Measurements from ENCODE around the gene UBAP1.
"Not testable (repeated sequence)": the region's sequence is repeated elsewhere in the genome, so short reads cannot be mapped to it uniquely, and the experiment has no call there.

UBAP1 gene

DNA sequence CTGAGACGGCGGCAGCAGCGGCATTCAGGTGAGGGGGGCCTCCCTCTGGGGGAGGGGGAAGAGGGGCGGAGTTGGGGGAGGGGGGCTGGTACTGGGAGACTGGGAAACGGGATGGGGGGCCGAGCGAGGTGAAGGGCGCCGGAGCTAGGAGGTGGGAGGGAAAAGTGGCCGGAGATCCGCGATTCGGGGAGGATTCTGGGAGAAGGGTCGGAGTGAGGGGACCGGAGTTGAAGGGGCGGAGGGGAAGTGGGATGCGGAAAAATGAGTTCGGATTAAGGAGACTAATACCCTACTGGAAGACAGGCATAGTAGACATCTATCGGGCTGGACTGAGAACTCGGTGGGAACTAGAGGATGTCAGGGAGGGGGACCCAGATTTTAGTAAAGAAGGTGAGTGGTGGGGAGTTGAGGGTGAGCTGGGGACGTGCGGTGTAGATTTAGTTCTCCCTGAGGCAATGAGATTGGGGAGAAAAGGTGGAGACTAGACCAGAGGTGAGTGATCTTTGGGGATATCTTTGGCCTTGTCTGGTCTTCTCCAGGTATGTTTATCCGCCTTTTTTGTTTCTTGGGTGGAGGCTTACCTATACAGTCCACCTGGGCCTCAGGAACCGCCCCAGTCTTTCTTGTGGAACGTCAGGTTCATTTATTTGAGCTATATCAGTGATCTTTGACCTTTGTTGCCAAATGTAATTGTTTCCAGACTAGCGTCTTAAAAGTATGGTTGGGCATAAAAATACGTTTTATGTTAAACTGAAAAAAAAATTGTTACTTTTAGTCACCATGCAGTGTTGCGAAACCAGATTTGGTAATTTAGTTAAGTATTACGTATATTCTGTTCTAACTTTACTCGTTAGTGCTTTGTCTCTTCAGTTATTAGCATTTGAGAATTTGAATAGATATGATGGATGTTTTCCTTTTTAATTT lies 632 bp downstream of the UBAP1 start:
- DNase-seq, result no peak

DNA sequence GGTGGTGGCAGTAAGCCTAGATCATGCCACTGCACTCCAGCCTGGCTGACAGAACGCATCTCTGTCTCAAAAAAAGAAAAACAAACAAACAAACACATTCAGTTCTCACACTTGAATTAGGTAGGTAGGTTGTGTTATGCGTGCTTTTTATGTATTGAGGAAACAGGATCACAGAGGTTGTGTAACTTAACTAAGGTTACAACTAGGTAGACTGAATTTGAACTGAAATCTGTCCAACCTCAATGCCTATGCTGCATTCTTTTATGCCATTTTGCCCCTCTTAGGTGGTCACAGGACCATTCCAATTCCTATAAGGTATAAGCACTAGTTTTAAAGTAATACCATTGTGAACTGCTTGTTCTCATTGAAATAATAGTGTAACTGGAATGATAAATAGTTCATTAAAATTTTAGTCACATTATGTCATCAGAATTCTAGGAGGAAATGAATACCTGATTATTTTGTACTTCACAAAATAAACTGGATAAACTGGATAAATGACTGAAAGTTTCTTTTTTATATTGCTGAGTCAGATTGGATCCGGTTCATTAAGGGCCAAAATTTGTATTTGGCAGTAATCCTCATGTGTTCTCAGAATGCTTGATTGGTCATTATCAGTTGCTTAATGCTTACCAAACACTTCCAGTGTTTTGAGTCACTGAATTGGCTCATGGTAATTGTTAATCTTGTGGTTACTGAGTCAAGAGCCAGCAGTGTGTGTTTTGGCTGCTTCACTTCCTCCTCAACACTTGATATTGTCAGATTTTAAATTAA lies 7.1 kb downstream of the UBAP1 start:
- DNase-seq, result peak; percentile 91

DNA sequence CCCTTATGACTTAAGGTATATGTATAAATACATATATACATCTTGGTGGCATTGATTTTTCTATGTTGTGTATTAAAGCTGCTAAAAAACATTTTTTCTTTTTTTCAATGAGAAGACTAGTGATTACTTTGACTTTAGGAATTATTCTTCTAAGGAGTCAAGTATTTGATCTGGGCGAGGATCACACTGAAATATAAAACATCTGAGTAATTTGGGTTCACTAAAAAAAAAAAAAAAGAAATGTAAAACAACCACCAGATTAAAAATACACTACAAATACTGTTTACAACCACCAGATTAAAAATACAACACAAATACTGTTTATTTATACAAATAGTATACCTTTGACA lies 9.0 kb downstream of the UBAP1 start:
- no peak for DNase-seq

DNA sequence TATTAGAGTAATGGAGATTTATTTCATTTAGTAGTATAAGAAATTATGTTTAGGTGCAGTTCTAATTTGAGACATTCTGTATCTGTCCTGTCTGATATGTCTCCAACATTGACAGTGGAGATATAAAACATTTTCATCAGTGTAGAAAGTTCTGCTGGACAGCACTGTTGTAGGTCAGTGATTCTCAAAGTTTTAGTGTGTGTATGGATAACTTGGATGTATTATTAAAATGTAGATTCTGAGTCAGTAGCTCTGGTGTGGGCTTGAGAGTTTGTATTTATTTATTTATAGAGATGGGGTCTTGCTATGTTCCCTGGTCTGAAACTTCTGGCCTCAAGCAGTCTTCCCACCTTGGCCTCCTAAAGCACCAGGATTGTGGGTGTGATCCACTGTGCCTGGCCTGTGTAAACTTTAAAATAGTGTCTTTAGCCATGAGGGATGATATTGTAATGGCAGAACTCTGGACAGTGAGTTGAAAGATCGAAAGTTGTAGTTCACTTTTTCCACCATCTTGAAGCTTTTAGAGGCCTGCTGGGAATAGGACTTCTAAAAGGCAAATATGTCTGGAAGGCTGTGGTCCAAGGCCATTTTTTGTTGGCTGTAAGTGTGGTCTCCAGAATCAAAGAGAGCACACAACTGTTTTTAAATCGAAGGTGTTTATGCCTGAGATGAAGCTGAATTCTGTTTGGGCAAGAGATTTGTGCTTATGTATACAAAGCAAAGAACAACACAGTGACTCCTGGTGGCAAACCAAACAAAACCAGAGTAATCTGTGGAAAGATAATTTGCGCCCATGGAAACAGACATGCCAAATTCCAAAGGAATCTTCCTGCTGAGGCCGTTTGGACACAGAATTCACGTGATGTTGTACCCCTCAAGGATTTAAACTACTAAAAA lies 12.4 kb downstream of the UBAP1 start:
- DNase-seq, result peak; percentile 30

DNA sequence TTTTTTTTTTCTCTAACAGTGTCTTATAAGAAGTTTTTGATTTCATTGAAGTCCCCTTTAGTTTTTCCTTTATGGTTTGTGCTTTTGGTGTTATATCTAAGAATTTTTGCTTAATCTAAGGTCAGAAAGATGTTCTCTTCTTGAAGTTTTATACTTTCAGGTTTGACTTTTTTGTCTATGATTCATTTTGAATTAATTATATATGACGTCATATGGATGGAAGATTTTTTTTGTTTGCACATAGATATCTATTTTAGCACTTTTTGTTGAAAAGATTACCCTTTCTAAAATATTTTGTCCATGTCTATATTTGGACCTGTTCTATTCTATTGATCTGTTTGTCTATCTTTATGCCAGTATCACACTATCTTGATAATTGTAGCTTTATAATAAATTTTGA lies 16.3 kb downstream of the UBAP1 start:
- no peak for DNase-seq

DNA sequence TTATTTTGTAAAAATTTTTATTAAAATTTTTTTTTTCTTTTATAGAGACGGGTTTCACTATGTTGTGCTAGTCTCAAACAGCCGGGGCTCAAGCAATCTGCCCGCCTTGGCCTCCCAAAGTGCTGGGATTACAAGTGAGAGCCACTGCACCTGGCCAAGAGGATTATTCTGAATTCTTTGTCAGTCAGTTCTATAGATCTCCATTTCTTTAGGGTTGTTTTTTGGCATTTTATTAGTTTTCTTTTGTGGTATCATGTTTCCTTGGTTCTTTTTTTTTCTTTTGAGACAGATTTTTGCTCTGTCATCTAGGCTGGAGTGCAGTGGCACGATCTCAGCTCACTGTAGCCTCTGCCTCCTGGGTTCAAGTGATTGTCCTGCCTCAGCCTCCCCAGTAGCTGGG lies 18.4 kb downstream of the UBAP1 start:
- not testable (repeated sequence) for DNase-seq

DNA sequence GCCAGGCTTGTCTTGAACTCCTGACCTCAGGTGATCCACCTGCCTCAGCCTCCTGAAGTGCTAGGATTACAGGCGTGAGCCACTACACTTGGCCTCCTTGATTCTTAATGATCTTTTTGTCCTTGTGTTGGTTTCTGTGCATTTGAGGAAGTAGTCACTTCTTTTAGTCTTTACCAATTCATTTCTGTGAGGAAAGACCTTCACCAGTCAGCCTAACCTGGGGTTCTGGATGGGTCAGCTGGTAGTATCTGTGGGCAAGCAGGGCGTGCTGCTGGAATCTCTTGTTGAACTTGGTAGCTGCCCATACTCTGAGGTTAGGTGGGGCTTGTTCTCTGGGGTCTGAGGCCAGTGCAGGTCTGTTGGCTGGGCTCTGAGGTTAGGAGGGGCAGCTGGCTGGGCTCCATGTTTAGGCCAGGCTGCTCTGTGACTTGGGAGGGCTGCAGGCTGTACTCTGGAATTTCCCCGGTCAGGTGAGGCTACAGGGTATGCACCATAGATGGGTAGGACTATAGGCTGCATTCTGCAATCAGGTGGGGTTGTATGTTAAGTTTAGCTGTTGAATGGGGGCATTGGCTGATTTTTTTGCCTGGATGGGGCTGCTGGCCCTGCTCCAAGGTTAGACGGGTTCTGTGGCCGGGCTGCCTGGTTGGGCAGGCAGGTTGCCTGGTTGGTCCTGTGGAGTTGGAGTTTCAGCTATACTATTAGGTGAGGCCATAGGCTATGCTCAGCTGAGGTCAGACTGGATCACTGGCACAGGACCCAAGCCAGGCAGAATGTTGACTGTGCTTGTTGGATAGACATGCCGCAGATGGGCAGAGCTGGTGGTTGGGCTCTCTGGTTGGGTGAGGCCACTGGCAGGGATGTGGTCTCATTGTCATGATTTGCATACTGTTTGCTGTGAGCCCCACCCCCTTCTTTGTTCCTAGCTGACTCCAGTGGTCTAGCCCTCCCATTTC lies 19.2 kb downstream of the UBAP1 start:
- DNase-seq, result peak; percentile 64

DNA sequence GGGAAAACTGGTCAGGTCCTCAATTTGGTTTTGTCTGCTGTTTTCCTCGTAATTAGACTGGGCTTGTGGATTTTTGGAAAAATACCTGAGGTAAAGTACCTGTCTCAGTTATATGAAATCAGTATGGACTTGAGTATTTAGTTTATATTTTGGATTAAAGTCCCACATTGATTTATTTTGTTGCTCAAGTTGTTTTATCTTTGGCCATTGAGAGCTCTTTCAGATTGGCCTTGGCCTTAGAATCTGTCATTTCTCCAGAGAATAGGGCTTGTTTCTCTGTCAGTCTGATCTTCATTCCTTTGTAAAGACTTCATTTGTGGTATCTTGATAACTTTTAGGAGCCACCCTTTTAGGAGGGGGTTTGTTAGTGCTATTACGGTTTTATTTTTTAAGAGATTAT lies 21.2 kb downstream of the UBAP1 start:
- DNase-seq, result no peak

DNA sequence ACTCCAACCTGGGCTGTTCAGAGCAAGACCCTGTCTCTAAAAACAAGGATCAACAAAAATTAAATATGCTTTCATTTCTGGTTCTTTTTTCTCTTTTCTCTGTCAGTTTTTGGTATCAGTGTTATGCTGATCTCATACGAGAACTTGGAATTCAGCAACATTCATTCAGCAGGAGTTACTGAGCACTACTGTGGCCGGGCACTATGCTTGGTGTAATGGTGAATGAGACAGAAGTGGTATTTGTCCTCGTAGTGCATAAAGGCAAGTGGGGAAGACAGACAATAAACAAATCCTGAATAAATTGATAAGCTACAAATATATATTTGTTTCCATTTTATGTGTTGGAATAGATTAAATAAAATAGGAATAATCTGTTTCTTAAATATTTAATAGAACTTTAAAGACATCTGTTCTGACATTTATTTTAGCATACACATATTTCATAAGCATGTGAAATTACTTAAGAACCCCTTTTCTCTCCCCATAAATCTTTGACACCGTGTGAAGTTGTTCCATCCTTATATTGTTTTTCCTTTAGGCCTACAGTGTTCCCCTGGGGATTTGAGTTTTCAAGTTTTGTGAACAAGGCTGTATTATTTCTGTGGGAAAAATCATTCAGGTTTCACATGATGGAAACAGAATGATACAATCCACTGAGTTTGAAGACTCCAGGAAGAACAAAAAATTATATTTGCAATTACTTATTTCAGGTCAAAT lies 24.6 kb downstream of the UBAP1 start:
- DNase-seq, result no peak

DNA sequence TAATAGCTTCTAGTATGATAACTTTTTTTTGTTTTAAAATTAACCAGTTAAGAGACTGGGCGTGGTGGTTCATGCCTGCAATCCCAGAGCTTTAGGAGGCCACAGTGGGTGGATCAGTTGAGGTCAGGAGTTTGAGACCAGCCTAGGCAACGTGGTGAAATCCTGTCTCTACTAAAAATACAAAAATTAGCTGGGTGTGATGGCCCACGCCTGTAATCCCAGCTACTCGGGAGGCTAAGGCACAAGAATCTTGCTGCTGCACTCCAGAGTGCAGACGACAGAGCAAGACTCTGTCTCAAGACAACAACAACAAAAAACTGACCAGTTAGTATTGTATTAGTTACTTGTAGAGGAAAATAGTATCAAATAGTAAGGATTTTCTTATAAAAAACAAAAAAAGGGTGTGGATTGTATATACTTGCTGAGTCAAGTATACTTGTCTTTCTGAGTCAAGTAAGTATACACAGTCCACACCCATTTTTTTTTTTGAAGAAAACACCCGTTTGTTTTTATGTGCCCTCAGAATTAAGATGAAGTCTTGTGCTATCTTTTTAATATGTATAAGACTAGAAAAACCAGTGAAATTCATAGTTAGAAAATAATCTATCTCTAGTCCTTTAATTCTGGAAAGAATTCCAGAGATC lies 25.3 kb downstream of the UBAP1 start:
- peak; percentile 33 for DNase-seq

DNA sequence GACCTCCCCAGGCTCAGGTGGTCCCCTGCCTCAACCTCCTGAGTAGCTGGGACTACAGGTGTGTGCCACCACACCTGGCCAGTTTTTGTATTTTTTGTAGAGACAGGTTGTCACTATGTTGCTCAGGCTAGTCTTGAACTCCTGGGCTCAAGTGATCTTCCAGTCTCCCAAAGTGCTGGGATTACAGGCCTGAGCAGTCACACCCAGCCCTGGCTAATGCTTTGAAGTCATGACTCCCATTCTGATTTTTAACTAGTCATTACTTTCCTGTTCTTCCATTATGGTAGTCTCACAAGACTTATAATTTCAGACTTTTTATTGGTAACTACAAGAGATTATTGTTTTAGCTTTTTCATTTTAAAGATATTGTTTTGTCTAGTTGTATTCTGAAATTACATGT lies 26.3 kb downstream of the UBAP1 start:
- DNase-seq, result no peak

DNA sequence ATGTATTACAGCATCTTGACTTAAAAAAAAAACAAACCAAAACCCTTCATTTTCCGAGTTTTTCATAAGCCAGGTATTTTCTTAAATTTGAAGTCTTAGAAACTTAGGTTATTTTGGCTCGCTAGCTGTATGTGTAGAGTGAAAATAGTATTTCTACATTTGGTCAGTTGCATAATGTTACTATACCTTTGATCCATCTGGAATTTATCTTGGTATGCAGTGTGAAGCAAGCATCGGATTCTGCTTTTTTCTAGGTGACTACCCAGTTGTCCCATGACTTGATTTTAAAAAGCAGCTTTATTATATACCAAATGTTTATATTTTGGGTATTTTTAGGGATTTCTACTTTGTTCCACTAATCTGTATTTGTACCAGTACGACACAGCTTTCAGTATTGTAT lies 27.7 kb downstream of the UBAP1 start:
- no peak for DNase-seq

DNA sequence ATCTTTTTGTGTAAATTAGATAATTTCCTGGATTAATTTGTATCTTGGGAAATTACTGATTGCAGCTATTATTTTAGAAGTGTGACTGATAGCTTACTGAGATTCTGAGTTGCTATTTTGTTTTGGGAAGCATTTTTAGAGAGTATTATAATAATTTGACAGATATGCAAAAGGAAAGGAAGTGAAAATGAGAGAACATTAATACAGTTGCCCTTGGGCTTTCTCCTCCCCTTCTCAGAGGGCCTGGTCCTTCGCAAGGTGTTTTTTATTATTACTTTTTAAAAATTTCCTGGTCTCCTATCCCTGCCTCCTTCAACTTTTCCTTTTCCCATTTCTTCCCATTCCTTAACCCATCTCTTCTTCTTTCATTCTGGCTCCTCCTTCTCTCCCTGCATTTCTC lies 32.6 kb downstream of the UBAP1 start:
- DNase-seq, result no peak

DNA sequence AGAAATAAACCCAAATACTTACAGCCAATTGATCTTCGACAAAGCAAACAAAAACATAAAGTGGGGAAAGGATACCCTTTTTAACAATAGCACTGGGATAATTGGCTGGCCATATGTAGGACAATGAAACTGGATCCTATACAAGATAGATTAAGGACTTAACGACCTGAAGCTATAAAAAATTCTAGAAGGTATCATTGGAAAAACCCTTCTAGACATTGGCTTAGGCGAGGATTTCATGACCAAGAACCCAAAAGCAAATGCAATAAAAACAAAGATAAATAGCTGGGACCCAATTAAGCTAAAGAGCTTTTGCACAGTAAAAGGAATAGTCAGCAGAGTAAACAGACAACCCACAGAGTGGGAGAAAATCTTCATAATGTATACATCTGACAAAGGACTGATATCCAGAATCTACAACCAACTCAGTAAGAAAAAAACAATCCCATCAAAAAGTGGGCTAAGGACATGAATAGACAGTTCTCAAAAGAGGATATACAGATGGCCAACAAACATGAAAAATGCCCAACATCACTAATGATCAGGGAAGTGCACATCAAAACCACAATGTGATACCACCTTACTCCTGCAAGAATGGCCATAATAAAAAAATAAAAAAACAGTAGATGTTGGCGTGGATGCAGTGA lies 35.6 kb downstream of the UBAP1 start:
- not testable (repeated sequence) for DNase-seq

DNA sequence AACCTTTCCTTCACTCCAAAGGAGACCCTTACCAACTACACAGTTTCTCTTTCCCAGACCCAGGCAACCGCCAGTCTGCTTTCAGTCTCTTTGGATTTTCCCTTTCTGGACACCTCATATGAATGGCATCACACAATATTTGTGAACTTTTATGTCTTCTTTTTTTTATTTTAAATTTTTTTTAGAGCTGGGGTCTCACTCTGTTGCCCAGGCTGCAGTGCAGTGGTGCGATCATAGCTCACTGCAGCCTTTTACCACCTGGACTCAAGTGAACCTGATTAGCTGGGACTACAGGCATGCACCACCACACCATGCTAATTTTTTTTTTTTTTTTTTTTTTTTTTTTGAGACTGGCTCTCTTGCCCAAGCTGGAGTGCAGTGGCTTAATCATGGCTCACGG lies 37.5 kb downstream of the UBAP1 start:
- no peak for DNase-seq

DNA sequence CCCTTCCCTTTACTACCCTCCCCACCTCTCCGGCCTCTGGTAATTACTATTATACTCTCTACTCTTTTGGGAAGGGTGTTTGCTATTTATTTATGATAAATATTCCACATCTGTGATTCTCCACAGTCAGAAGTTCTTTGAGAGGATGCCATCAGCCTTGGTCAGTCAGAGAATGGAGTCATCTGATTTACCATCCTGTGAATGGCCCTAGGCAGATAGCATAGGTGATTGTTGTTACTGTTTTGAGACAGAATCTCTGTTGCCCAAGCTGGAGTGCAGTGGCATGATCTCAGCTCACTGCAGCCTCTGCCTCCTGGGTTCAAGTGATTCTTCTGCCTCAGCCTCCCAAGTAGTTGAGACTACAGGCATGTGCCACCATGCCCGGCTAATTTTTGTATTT lies 38.2 kb downstream of the UBAP1 start:
- DNase-seq, result not testable (repeated sequence)

DNA sequence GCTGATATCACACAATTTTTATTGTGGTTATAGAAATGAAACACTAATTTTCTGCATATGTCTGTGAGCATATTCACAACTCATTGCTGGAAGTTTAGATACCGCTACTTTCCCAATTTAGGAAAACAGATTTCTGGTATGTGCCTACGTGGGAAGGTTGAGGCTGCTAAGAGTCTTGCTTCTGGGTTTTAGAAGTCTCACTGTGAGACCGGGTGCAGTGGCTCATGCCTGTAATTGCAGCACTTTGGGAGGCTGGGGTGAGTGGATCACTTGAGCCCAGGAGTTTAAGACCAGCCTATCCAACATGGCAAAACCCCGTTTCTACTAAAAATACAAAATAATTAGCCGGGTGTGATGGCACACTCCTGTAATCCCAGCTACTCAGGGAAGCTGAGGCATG lies 39.6 kb downstream of the UBAP1 start:
- DNase-seq, result no peak

DNA sequence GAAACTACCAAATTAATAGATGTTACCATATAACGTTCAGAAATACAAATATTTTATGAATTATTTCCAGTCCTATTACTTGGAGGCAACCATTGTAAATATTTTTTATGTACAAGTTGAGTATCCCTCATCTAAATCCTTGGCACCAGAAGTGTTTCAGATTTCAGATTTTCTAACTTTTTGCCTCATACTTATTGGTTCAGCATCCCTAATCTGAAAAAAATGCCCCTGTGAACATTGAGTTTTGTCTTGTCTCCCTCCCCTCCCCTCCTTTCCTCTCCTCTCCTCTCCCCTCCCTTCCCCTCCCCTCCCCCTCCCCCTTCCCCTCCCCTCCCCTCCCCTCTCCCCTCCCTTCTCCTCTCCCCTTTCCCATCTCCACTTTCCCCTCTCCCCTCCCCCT lies 40.6 kb downstream of the UBAP1 start:
- DNase-seq, result no peak

DNA sequence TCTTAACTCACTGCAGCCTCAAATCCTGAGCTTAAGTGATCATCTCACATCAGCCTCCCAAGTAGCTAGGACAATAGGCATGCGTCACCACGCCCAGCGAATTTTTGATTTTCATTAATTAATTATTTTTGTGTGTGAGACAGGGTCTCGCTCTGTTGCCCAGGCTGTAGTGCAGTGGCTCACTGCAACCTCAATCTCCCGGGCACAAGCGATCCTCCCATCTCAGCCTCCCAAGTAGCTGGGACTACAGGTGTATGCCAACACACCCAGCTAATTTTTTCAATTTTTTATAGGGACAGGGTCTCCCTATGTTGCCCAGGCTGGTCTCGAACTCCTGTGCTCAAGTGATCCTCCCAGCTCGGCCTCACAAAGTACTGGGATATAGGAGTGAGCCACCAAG lies 41.4 kb downstream of the UBAP1 start:
- DNase-seq, result no peak

DNA sequence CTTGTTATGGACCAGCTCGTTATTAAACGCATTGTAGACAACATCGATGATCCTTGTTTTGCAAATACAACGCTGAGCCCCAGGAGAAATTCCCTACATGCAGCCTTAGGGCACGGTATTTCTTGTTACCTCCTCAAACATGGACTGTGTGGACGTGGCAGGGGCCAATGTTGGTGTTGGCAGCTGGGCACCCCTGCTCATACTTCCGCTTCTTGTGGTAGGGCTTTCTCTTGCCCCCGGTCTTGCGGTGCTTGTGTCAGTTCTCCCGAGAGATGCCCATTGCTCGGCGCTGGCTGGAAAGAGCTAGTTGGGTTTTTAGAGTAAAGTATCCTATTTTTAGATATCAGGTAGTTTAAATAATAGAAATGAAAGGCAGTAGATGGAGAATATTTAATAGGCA lies 45.5 kb downstream of the UBAP1 start:
- DNase-seq, result no peak

Data from hematopoietic multipotent progenitor cell treated with erythropoietin and hydrocortisone succinate and interleukin-3 and kit ligand, for 8 days (in vitro differentiated cells).